ENCODE data around the gene RTN1. TPM values are rescaled to one million over a fixed set of nuclear protein-coding genes. Genes with fewer than 3 reads are reported as not detected.

Gene RTN1
- total and polyA plus RNA-seq, 3 donors from 2014 or later = 8.2 to 11.1 (median 10.9) TPM

DNA sequence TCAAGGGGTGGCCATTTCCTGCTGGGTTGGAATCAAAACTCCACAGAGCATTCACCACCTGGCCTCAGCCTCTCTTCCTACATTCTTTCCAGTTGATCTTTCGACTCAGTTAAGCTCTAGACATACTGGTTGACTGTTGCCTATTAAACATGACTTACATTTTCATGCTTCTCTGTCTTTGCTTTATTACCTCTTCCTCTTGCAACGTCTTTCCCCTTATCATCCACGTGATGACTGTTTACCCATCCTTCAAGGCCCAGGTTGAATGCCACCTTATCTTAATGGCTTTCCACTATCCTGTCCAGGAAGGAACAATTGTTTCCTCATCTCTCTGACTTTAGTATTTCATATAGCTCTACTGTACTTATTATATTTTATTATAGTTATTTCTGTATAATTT, 269.5 kb downstream of the RTN1 start:
- H3K27me3 ChIP-seq = no peaks in the 10 kb centered on the region
- TF ChIP-seq POLR2A (IDR thresholded peaks at IDR 0.05) = no peak
- TF ChIP-seq, protein P1, sequence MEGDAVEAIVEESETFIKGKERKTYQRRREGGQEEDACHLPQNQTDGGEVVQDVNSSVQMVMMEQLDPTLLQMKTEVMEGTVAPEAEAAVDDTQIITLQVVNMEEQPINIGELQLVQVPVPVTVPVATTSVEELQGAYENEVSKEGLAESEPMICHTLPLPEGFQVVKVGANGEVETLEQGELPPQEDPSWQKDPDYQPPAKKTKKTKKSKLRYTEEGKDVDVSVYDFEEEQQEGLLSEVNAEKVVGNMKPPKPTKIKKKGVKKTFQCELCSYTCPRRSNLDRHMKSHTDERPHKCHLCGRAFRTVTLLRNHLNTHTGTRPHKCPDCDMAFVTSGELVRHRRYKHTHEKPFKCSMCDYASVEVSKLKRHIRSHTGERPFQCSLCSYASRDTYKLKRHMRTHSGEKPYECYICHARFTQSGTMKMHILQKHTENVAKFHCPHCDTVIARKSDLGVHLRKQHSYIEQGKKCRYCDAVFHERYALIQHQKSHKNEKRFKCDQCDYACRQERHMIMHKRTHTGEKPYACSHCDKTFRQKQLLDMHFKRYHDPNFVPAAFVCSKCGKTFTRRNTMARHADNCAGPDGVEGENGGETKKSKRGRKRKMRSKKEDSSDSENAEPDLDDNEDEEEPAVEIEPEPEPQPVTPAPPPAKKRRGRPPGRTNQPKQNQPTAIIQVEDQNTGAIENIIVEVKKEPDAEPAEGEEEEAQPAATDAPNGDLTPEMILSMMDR (IDR thresholded peaks at IDR 0.05) = no peak
- no peak overlapping the region for H3K4me3 ChIP-seq
- H3K36me3 ChIP-seq (ENCODE audit: low read depth, missing control alignments) = no peaks in the 10 kb centered on the region
- no peaks in the 10 kb centered on the region for H3K4me1 ChIP-seq
- 49 to 61% methylated on average over 3 of the region's 3 CpGs for WGBS, 2 donors
- no peak for DNase-seq
- no peak overlapping the region for H3K27ac ChIP-seq
- intact Hi-C loops (cut with DNase I; ENCODE audit: low total_unique reads) = no loop called here
- H3K9me3 ChIP-seq = no peaks in the 10 kb centered on the region

DNA sequence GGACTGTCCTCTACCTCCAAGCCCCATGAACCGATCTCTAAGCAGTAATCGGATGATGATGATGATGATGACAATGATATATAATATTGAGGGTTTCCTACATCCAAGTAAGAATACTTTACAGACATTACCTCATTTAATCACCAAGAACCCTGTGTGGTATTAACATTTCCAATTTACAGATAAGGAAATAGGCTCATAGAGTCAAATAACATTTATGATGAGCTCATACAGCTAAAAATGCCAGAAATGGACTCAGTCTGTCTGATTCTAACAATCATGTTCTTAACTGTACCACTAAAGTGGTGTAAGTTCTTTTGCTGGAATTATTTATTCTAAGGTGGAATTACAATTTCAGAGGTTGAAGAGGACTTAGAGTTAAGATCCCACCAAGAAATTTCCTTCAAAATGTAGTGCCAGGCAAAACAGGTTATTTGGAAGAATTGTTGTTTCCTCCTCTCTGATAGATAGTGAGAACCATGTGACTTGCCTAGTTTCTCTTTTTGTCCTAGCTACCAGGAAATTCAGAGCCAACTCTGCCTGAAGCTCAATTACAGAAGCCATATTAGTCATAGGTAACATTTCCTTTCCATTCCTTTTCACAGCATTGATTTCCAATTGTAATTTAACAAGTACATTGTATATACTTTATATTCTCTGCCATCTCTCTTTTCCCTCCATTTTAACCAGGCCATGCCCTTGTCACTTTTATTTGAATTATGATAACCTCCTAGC, 270.2 kb downstream of the RTN1 start:
- TF ChIP-seq POLR2A (IDR thresholded peaks at IDR 0.05) = no peak
- TF ChIP-seq, protein P1 (IDR thresholded peaks at IDR 0.05) = no peak
- no peaks in the 10 kb centered on the region for H3K4me1 ChIP-seq
- no peaks in the 10 kb centered on the region for H3K27me3 ChIP-seq
- intact Hi-C loops (cut with DNase I; ENCODE audit: low total_unique reads) = no loop called here
- no peaks in the 10 kb centered on the region for H3K36me3 ChIP-seq (ENCODE audit: low read depth, missing control alignments)
- no peak for DNase-seq
- 97 to 100% methylated on average over 2 of the region's 2 CpGs for WGBS, 2 donors
- no peaks in the 10 kb centered on the region for H3K9me3 ChIP-seq
- no peak overlapping the region for H3K4me3 ChIP-seq
- no peak overlapping the region for H3K27ac ChIP-seq

DNA sequence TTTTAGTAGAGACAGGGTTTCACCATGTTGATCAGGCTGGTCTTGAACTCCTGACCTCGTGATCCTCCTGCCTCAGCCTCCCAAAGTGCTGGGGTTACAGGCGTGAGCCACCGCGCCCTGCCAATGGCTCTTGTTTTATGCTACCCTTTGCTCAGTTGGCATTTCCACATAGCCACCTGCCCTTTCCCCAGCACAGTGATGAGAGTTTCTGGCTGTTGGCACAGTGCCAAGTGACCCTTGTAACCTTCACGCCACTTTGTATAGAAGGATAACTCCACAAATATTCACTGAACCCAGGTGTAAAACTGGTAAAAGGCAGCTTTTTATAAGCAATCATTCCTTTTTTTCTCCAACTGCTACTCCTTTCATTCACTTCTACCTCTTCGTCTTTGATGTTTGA, 275.5 kb downstream of the RTN1 start:
- no peak for DNase-seq
- intact Hi-C loops (cut with DNase I; ENCODE audit: low total_unique reads) = no loop called here
- 90 to 91% methylated on average over 6 of the region's 6 CpGs for WGBS, 2 donors

DNA sequence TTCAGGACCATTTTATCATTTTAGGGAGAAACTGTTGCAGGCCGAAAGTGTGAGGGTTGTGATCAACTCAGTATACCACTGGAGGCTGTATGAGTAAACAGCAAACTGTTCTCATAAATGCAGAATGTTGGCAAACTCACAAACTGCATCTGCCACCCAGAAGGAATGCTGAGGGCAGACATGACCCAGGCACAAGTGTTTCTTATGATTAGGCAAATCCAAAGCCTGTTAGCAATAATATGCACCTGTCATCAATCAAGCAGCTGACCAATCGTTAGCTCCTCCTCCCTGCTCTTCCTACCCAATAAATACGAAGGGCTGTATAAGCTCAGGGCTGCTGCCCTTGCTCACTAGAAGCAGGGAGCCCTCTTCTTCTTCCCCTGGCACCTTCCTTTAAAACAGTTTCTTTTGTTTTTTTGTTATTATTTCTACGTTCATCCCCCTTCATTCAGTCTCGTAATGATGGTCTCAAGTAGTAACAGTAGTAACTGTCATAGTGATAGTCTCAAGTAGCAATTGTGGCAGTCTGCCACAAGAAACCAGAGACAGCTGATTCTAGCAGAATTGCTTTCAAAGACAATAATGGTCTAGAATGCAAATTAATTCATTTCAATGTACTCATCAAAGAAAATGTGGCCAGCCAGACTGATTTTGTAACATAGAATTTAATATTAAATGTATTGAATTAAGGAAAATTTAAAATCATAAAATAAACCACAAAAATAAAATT, 278.8 kb downstream of the RTN1 start:
- H3K4me1 ChIP-seq = no peaks in the 10 kb centered on the region
- intact Hi-C loops (cut with DNase I; ENCODE audit: low total_unique reads) = no loop called here

More for the DNA sequence above, 275.5 kb downstream of the RTN1 start:
- H3K4me1 ChIP-seq = no peaks in the 10 kb centered on the region
- H3K9me3 ChIP-seq = no peaks in the 10 kb centered on the region
- no peak overlapping the region for H3K27ac ChIP-seq
- no peak overlapping the region for H3K4me3 ChIP-seq
- H3K27me3 ChIP-seq = no peaks in the 10 kb centered on the region
- no peaks in the 10 kb centered on the region for H3K36me3 ChIP-seq (ENCODE audit: low read depth, missing control alignments)
- no peak for TF ChIP-seq POLR2A (IDR thresholded peaks at IDR 0.05)
- TF ChIP-seq, protein P1 (IDR thresholded peaks at IDR 0.05) = no peak

More for the DNA sequence above, 278.8 kb downstream of the RTN1 start:
- 82 to 86% methylated on average over 5 of the region's 5 CpGs for WGBS, 2 donors
- no peak overlapping the region for H3K4me3 ChIP-seq
- no peak overlapping the region for H3K27ac ChIP-seq
- no peaks in the 10 kb centered on the region for H3K9me3 ChIP-seq
- no peak for DNase-seq
- no peaks in the 10 kb centered on the region for H3K36me3 ChIP-seq (ENCODE audit: low read depth, missing control alignments)
- TF ChIP-seq POLR2A (IDR thresholded peaks at IDR 0.05) = no peak
- TF ChIP-seq, protein P1 (IDR thresholded peaks at IDR 0.05) = no peak
- H3K27me3 ChIP-seq = no peaks in the 10 kb centered on the region
